Activated naive CD4-positive, alpha-beta T cell treated with Interleukin-2 at 50 U/mL for 16 hours (primary cell): ENCODE results near the gene RAB17.

Experiments
- DNase-seq: peaks from one replicate; pipeline ENCODE4 v3.0.0-alpha.2; 2020

The RAB17 gene

DNA sequence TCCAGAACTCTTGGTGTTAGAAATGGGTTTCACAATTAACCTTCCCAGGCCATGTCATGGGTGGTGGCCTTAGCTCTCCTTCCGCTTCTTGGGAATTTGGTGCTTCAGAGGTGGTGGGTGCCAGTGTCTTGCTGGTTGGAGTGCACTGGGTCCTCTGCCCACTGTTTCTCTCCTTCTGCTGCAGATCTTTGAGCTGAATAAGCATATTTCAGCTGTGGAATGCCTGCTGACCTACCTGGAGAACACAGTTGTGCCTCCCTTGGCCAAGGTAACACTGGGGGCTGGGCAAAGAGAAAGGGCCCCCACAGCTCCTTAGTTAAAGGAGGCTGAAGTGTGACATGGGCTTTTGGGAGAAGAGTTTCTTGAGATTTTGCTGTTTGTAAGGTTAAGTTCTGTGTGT, 56.2 kb downstream of the RAB17 start:
- DNase-seq: no peak

DNA sequence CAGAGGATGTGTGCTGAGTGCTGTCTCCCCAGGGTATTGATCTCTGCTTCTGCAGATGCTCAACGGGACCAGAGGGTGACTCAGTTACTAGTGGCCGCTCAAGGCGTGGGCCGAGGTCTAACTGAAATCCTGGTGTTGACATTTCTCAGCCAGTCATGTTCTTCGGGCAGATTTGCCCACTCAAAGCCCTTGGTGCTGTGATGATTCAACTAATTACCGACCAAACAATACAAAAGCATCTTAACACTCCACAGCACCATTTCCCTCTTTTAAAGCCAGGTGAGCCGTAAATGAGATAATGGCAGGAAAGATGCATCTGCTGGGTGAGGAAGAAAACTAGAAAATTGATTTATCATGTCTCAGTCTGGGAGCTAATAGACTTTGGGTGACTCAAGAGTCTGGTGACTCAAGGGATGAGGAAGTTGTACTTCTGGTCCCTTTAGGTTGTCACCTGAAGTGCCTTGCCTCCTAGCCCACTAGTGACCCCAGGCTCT, 56.8 kb downstream of the RAB17 start:
- DNase-seq: no peak

DNA sequence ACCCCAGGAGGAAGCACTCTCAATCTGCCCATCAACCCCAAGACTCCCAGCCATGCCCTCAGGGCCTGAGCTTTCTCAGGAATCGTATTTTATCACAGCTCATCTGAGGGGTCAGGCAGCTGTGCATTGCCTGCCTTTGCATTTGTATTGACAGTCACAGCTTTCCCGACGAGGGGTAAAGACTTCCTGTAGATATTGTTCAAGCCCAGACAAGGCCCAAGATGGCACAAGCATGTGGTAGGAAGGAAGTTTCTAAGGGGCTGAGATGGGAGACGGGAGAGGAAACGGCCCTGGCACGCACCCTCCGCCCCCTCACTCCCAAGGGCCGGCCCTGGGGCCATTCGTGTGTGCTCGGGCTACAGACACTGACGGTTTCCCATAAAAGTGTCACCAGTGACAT, 58.4 kb downstream of the RAB17 start:
- no peak for DNase-seq

DNA sequence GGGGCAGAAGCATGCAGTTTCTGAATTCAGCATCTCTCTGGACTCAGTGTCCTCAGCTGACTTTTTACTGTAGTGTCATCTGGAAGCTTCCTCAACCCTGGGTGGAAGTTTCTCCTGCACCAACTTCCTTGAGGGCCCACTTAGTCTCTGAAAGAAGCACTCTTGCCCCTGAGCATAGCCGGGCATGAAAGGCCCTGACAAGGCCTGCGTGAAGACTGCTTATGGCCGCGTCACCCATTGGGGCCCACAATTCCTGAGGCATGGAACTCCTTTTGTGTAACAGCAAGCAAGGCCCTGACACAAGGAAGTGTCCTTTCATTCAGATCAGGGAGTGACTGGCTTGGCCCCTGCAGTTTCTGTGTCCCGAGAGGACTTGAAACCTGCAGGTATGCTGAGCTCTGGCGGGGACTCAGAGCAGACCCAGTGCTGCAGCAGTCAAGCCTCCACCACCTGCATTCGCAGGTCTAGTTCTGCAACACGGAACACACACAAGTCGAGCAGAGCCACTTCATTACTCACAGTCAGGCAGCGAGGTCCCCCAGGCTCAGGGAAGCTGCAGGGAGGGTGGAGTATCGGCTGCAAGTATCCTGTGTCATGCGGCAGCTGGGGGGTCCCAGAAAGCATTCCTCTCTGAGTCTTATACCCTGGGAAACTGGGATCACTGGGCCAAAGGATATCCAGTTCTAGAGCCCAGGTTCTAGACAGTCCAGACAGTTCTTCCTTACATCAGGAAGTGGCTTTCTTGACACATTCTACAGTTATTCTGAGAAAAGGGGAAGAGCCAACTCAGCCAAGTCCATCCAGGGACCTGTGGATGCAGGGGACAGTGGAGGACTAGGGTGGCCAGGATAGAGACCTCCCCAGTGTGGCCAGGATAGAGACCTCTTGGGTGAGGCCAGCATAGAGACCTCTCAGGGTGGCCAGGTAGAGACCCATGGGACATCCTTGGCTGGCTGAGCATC, 59.8 kb downstream of the RAB17 start:
- DNase-seq: no peak

DNA sequence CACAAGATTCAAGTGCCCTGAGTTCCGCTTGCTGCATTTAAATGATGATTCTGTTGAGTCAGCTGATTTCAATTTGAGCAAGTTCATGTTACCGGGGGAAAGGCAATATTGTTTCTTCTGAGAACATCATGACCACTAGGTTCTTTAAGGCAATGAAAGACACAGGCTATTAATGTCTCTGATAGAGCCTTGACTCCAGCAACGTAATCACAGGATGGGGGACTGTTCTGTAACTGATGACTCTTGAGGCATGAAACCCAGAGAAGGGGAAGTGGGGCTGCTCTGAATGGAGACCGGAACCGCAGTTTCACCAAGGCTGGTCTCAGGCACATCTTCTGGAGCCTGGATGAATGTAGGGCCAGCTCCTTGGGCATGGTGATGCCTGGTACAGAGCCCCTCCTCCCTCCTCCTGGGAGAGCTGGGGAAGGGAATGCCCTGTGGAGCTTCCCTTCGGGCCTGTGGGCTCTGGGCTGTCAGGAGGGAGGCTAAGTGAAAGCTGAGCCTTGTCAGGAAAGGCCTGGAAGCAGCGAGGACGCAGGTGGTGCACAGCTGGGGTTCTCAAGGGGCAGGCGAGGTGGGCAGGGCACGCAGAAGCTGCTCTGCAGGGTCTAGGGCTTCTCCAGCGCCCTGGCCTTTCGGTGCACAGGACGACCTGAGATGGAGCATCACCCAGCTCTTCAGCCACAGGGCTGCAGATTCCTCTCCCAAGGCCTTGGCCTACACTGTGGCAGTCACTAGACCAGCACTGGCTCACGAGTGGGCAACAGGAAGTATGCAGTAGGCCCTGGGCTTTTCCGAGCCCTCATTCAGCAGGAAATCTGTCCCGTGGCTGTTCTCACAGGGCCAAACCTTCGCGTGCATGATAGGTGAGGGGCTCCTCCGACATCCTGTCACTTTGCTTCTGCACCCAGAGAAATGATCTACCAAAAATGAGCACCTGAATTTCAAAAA, 60.8 kb downstream of the RAB17 start:
- DNase-seq: no peak

DNA sequence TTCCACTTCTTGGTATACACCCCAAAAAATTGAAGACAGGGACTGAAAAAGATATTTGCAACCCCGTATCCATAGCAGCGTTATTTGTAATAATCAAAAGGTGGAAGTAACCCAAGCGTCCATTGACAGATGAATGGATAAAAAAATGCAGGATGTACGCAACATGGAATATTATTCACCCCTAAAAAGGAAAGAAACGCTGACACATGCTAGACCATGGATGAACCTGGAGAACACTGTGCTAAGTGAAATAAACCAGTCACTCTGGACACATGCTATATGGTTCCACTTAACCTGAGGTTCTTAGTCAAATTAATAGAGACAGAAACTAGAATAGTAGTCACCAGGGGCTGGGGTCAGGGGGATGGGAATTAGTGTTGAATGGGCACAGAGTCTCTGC, 62.8 kb downstream of the RAB17 start:
- DNase-seq: no peak

DNA sequence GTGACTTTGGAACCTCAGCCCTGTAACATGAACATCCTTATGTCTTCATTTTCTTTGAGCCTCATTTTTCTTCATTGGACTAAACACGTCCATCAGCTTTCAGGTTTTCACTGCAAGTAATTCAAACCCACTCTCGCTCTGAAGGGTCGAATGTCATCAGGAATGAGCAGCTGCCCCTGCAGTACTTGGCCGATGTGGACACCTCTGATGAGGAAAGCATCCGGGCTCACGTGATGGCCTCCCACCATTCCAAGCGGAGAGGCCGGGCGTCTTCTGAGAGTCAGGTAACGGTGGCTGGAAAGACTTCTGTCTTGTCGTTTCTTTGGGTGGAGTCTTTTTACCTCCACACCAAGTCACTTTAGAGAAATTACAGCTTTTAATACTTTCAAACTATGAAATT, 63.3 kb downstream of the RAB17 start:
- DNase-seq: no peak

DNA sequence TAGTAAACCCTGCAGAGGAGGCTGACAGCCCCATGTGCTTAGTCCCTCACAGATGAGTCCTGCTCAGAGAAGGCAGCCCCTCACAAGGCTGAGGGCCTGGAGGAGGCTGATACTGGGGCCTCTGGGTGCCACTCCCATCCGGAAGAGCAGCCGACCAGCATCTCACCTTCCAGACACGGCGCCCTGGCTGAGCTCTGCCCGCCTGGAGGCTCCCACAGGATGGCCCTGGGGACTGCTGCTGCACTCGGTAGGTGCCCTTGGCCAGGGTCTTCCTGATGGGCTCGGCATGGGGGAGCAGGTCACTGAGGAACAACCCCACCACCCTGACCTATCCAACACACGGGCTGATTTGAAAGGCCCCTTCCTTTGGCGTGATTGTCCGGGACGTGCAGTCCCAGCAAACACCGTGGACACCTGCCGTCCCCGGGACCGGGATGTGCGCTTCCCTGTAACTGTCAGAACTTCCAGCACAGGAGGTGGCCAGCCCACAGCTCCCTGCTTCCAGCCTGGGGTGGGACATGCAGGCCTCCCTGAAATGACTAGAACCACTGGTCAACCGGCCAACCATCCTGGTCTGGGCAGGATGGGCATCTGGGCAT, 64.9 kb downstream of the RAB17 start:
- no peak for DNase-seq

DNA sequence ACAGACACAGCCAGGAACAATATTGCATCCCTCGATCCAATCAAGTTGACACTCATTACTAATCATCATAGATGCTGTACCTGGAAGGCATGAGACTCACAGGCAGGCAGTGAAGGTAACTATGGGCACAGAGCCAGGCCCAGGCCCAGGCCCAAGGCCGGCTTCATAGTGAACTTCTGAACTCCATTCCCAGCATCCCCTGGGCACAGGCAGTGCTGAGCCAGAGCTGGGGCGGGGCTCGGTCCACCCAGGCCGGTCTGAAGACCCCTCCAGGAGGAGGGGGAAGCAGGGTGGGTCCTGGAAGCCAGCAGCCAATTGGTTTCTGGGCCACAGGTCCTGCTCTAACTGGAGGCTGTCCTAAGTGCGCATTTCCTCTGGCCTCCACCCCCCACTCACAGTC, 65.9 kb downstream of the RAB17 start:
- no peak for DNase-seq
